GM12891 (cell line): ENCODE results near the gene TMEM178B.

Experiments
- POLR2A ChIP-seq: IDR thresholded peaks from 2 replicates; pipeline ENCODE4 v1.6.1; 2011; ENCODE audit warnings: low read depth, low read length, control low read depth
- POLR2AphosphoS5 ChIP-seq: IDR thresholded peaks from 2 replicates; pipeline ENCODE4 v1.6.1; 2011; ENCODE audit warnings: low read depth, low read length, control low read depth
- POU2F2 ChIP-seq: IDR thresholded peaks from 2 replicates; pipeline ENCODE4 v1.6.1; 2011; ENCODE audit warnings: low read depth, mild to moderate bottlenecking, control low read depth, low read length, moderate library complexity
- TAF1 ChIP-seq: IDR thresholded peaks from 2 replicates; pipeline ENCODE4 v1.6.1; 2011; ENCODE audit warnings: low read depth, low read length, control low read depth

DNA sequence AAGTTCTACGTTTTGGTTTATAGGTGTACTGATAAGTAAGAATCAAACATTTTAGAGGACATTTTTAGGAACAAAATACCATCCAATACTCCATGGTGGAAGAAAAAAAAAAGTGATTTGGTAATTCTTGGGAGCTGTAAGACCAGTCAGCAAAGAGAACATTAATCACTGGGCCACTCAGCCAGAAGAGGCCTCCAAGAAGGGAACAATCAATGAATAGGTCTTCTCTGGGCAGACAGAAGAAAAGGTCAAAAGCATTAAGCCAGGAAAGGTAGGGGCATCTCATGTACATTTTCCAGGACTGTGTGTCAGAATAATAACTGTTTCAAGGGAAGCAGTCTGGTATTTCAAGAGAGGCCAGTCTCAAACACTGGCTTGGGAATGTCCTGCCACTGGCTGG, 286.9 kb downstream of the TMEM178B start:
- TF ChIP-seq TAF1: no peak
- TF ChIP-seq POLR2AphosphoS5: no peak
- TF ChIP-seq POLR2A: no peak
- TF ChIP-seq POU2F2: no peak
